HepG2 (cell line): ENCODE data around the gene HECTD2. TPM values are rescaled to one million over a fixed set of nuclear protein-coding genes. Genes with fewer than 3 reads are reported as not detected.

Experiments used
- ATAC-seq: fragments of 200-7000 bp; cut with Tn5 transposase; 3 replicates; pipeline ENCODE4 v1.9.1; 2020; ENCODE audit warnings: mild to moderate bottlenecking, moderate library complexity
- BruUV-seq: library from RNA; stranded (reverse); fragments of 400-500 nt; replicated peaks from 2 replicates; lab custom pipeline; 2021; lab: Mats Ljungman, UMichigan
- CTCF ChIA-PET: fragments of 300-600 bp; formaldehyde crosslinking; extraction: SDS; loops from one replicate; lab custom pipeline; 2021; ENCODE audit warnings: low total read pairs, inconsistent platforms, low intra/inter-chr PET ratio; lab: Yijun Ruan, JAX
- POLR2A ChIA-PET: fragments of 350-600 bp; sonication (Branson Sonifier 250); formaldehyde crosslinking; loops from one replicate; lab custom pipeline; 2020; ENCODE audit warnings: antibody characterized with exemption, inconsistent platforms; lab: Yijun Ruan, JAX
- DNase-seq: peaks from one replicate; pipeline ENCODE4 v3.0.0-alpha.2; 2015; ENCODE audit warnings: low spot score
- FAIRE-seq: peaks from 3 replicates; lab custom pipeline; 2011; peaks lifted over from hg19 to GRCh38; lab: Jason Lieb, UNC
- H2AFZ ChIP-seq: one replicate; pipeline ENCODE4 v1.6.1; 2011; ENCODE audit warnings: low read length, inconsistent platforms
- H3K27ac ChIP-seq: fragments of 300-600 bp; 3 replicates; pipeline ENCODE4 v1.8.0; 2011; ENCODE audit warnings: mixed run types, mild to moderate bottlenecking, mixed read lengths, low read length, inconsistent platforms; ENCODE audit not compliant: insufficient read depth; ENCODE audit errors: extremely low read length
- H3K27me3 ChIP-seq, 2 experiments: fragments of 200-600 bp in 1 of 2; 2 replicates in 1 of 2; 3 replicates in 1 of 2; pipeline versions ENCODE4 v1.6.0 to v1.8.0; 2011; ENCODE audit warnings: low read length in 2 of 2, mild to moderate bottlenecking in 2 of 2, moderate library complexity in 2 of 2, inconsistent platforms in 1 of 2; ENCODE audit not compliant: insufficient read depth in 2 of 2, control insufficient read depth in 1 of 2
- H3K36me3 ChIP-seq, 2 experiments: fragments of 200-600 bp in 1 of 2; replicated peaks in 1 of 2; 2 replicates in 1 of 2; 3 replicates in 1 of 2; pipeline versions ENCODE4 v1.5.1 to v1.8.0; 2011; ENCODE audit warnings: low read length in 2 of 2, inconsistent platforms in 1 of 2; ENCODE audit not compliant: insufficient read depth in 2 of 2, control insufficient read depth in 1 of 2
- H3K4me1 ChIP-seq: 2 replicates; pipeline ENCODE4 v1.5.1; 2012; ENCODE audit warnings: low read length, inconsistent platforms; ENCODE audit not compliant: insufficient read depth
- H3K4me2 ChIP-seq: 2 replicates; pipeline ENCODE4 v1.6.0; 2011; ENCODE audit warnings: low read depth, low read length, inconsistent platforms
- H3K4me3 ChIP-seq, 3 experiments: fragments of 200-600 bp in 1 of 3; sonication (generic), shearing (Covaris generic) in 1 of 3; replicated peaks in 1 of 3; 2 replicates each; pipeline ENCODE4 v1.5.1; 2011 to 2016; ENCODE audit warnings: low read length in 3 of 3, inconsistent platforms in 2 of 3, low read depth in 2 of 3, mild to moderate bottlenecking in 2 of 3, control low read depth in 1 of 3, mixed read lengths in 1 of 3; ENCODE audit not compliant: insufficient read depth in 1 of 3
- H3K79me2 ChIP-seq: one replicate; pipeline ENCODE4 v1.6.1; 2011; ENCODE audit warnings: low read length, inconsistent platforms; ENCODE audit not compliant: insufficient read depth
- H3K9ac ChIP-seq: 2 replicates; pipeline ENCODE4 v1.6.0; 2011; ENCODE audit warnings: mild to moderate bottlenecking, low read depth, low read length, inconsistent platforms; ENCODE audit not compliant: insufficient read depth
- H3K9me3 ChIP-seq: 2 replicates; pipeline ENCODE4 v1.5.1; 2012; ENCODE audit warnings: mild to moderate bottlenecking, low read length
- H4K20me1 ChIP-seq: 2 replicates; pipeline ENCODE4 v1.6.0; 2011; ENCODE audit warnings: inconsistent platforms, mild to moderate bottlenecking, low read length, moderate library complexity; ENCODE audit not compliant: insufficient read depth
- ATF1 ChIP-seq: IDR thresholded peaks from 2 replicates; pipeline ENCODE4 v1.6.1; 2016; ENCODE audit warnings: mild to moderate bottlenecking, control low read depth
- GMEB1 ChIP-seq: sonication (generic); formaldehyde crosslinking; IDR thresholded peaks from 2 replicates; pipeline ENCODE4 v1.5.1; 2020; ENCODE audit warnings: missing genetic modification reagents, mild to moderate bottlenecking, borderline replicate concordance
- HNRNPUL1 ChIP-seq: fragments of 200-400 bp; formaldehyde crosslinking; IDR thresholded peaks from 2 replicates; pipeline ENCODE4 v1.6.1; 2017; ENCODE audit warnings: low read depth, mild to moderate bottlenecking, low read length, moderate library complexity
- KLF13 ChIP-seq: sonication (generic); formaldehyde crosslinking; IDR thresholded peaks from 2 replicates; pipeline ENCODE4 v1.4.0; 2020; ENCODE audit warnings: mild to moderate bottlenecking, missing genetic modification reagents
- MTA3 ChIP-seq: sonication (generic); formaldehyde crosslinking; IDR thresholded peaks from 2 replicates; pipeline ENCODE4 v1.4.0; 2020; ENCODE audit warnings: missing genetic modification reagents
- PBX3 ChIP-seq: sonication (generic); formaldehyde crosslinking; IDR thresholded peaks from 2 replicates; pipeline ENCODE4 v1.8.1; 2023; ENCODE audit warnings: missing genetic modification reagents, inconsistent platforms, borderline replicate concordance
- POLR2AphosphoS2 ChIP-seq: IDR thresholded peaks from 2 replicates; pipeline ENCODE4 v1.6.1; 2011; ENCODE audit warnings: low read depth, low read length, improper control_type of control experiment
- RXRA ChIP-seq: sonication (generic); formaldehyde crosslinking; IDR thresholded peaks from 2 replicates; pipeline ENCODE4 v1.5.1; 2020; ENCODE audit warnings: missing genetic modification reagents
- SKIL ChIP-seq: sonication (generic); formaldehyde crosslinking; IDR thresholded peaks from 2 replicates; pipeline ENCODE4 v1.8.0; 2022; ENCODE audit warnings: missing genetic modification reagents, mild to moderate bottlenecking, moderate library complexity, borderline replicate concordance
- TBP ChIP-seq: sonication (generic); formaldehyde crosslinking; IDR thresholded peaks from 2 replicates; pipeline ENCODE4 v1.5.0; 2020; ENCODE audit warnings: missing genetic modification reagents
- TFAP4 ChIP-seq: sonication (generic); IDR thresholded peaks from 2 replicates; pipeline ENCODE4 v1.6.1; 2016; ENCODE audit warnings: low read depth, borderline replicate concordance
- TRIM24 ChIP-seq: sonication (generic); formaldehyde crosslinking; IDR thresholded peaks from 2 replicates; pipeline ENCODE4 v1.8.0; 2022; ENCODE audit warnings: mild to moderate bottlenecking, missing genetic modification reagents
- ZNF446 ChIP-seq: sonication (generic); formaldehyde crosslinking; IDR thresholded peaks from 2 replicates; pipeline ENCODE4 v1.5.0; 2020; ENCODE audit warnings: mild to moderate bottlenecking, missing genetic modification reagents
- ZNF644 ChIP-seq: IDR thresholded peaks from 2 replicates; pipeline ENCODE4 v1.6.1; 2016; ENCODE audit warnings: low read depth
- WGBS: methylation state at CpG from one replicate; pipeline ENCODE4 v1.1.6; 2017; ENCODE audit warnings: low lambda C conversion rate; 5-methylcytosine and 5-hydroxymethylcytosine counted together
- in situ Hi-C: cut with HindIII; loops from 2 replicates; pipeline ENCODE4 v1.10.0; 2017; ENCODE audit warnings: low pct_unique_long_range_greater_than_20kb; ENCODE audit not compliant: extremely low pct_ligation_motif_present
- intact Hi-C: fragments of 100-400 bp; cut with micrococcal nuclease; formaldehyde crosslinking; loops from one replicate; pipeline ENCODE4 v1.10.0; 2022; ENCODE audit not compliant: unreplicated experiment
- polyA plus RNA-seq, 8 experiments: library from polyadenylated mRNA; depleted of rRNA in 3 of 8; stranded (reverse) in 7 of 8; unstranded in 1 of 8; fragments of >200 nt; fragmentation: Illumina TruSeq in 4 of 8; extraction: Trizol in 4 of 8; gene quantifications; 2 replicates each; pipeline versions ENCODE4 v1.2.1 to v1.2.3, GENCODE V29; 2011 to 2016; ENCODE audit warnings: low read depth in 4 of 8, missing spikeins in 1 of 8, mixed read lengths in 1 of 8; ENCODE audit not compliant: insufficient read depth in 1 of 8
- total RNA-seq, 5 experiments: library from RNA; depleted of rRNA; stranded (reverse); fragments of >200 nt; fragmentation: Illumina TruSeq; extraction: Trizol; gene quantifications; 2 replicates each; pipeline ENCODE4 v1.2.3, GENCODE V29; 2016; ENCODE audit warnings: low read depth in 1 of 5

The HECTD2 gene
- total and polyA plus RNA-seq, 2 of the 13 experiments (the other 11 are each of a cell fraction or from before 2014, with no cell fraction given): 3.2 to 5.2 TPM

DNA sequence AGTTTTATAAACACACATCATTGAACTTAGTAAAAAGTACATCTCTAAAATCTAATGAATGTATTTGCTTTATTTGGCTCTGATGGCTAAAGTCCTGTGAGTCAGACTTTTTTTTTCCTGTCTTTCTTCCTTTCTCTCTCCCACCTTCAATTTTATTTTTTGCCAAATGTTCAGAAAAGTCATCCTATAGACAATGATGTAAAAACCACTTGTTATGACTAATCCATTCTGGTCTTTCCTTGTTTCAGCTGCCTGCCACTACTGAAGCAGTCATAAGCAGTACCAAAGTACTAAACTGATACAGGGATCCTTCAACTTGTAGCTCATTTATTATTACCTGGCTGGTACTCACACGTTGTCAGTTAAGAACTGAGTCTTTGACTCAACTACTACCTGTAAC, 23.9 kb downstream of the HECTD2 start:
- 95% methylated on average over 1 of the region's 1 CpG for WGBS
- intact Hi-C loops: no loop called here
- CTCF ChIA-PET: no interaction called here
- Histone ChIP-seq H3K36me3 (no peaks in the 10 kb centered on the region; a peak in 1 of 5 replicates), H3K79me2 (no peaks in the 10 kb centered on the region), H3K4me1 (peaks cover 14% of the 10 kb centered on the region), H3K9ac (no peak overlapping the region), H3K4me2 (no peak overlapping the region), H2AFZ (no peak overlapping the region), H3K4me3 (no peak overlapping the region), H3K9me3 (no peaks in the 10 kb centered on the region), H3K27me3 (no peaks in the 10 kb centered on the region), H4K20me1 (no peaks in the 10 kb centered on the region), H3K27ac (no peak overlapping the region)
- no TSS peak for BruUV-seq
- in situ Hi-C loops: no loop called here
- ATAC-seq: no peak
- DNase-seq: no peak
- FAIRE-seq: no peak
- POLR2A ChIA-PET: no interaction called here
- TF ChIP-seq KLF13 (CRISPR knock-in tag) (no peak), HNRNPUL1 (0 out of 2 replicates have a peak, but pooled peaks have one; percentile 9)

GRCh38 chr10:91435241-91435640, 25.1 kb downstream of the HECTD2 start:
- BruUV-seq: no TSS peak
- Histone ChIP-seq H3K9me3 (no peaks in the 10 kb centered on the region), H3K27ac (no peak overlapping the region), H4K20me1 (no peaks in the 10 kb centered on the region), H3K79me2 (no peaks in the 10 kb centered on the region), H3K36me3 (no peaks in the 10 kb centered on the region; a peak in 1 of 5 replicates), H3K9ac (no peak overlapping the region), H3K27me3 (no peaks in the 10 kb centered on the region), H3K4me3 (no peak overlapping the region), H3K4me1 (peaks cover 14% of the 10 kb centered on the region), H2AFZ (no peak overlapping the region), H3K4me2 (no peak overlapping the region)
- WGBS: 100% methylated on average over 2 of the region's 2 CpGs
- ChIA-PET POLR2A (no interaction called here), CTCF (no interaction called here)
- in situ Hi-C loops (no loop called here), intact Hi-C loops (no loop called here)
- ATAC-seq (no peak), FAIRE-seq (no peak), DNase-seq (no peak)
- TF ChIP-seq GMEB1 (CRISPR knock-in tag) (no peak), TFAP4 (no peak), RXRA (CRISPR knock-in tag) (no peak), POLR2AphosphoS2 (no peak), ATF1 (CRISPR knock-in tag) (no peak), TRIM24 (no peak), ZNF644 (CRISPR knock-in tag) (no peak), ZNF446 (CRISPR knock-in tag) (no peak), PBX3 (CRISPR knock-in tag) (no peak), TBP (CRISPR knock-in tag) (no peak), MTA3 (no peak), SKIL (CRISPR knock-in tag) (no peak)
